Measurements from ENCODE around the gene OAS1. TPM values are rescaled to one million over a fixed set of nuclear protein-coding genes. Genes with fewer than 3 reads are reported as not detected.
"Not testable (repeated sequence)": the region's sequence is repeated elsewhere in the genome, so short reads cannot be mapped to it uniquely, and the experiment has no call there.

OAS1 gene
- total RNA-seq, 2 donors from 2014 or later = 17.8 to 85.9 TPM

DNA sequence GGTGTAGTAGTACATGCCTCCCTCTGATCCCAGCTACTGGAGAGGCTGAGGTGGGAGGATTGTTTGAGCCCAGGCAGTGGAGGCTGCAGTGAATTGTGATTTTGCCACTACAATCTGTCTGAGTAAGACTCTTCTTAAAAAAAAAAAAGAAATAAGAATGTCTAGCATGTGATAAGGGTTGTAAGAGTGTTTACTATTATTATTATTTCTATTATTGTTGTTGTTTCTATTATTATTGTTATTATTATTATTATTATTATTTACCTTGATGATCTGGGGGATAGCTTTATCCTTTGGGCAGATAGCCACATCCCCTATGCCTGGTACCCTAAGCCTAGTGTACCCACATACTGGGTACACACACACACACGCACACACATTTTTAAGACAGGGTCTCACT is 35.8 kb downstream of the OAS1 start:
- Mint-ChIP-seq H3K27ac (no peak overlapping the region), H3K9me3 (no peaks in the 10 kb centered on the region), H3K36me3 (peaks cover 11 to 42% of the 10 kb centered on the region in 2 donors)
- DNase-seq (ENCODE audit: low spot score in 2 of 2) (no peak), ATAC-seq (no peak)

DNA sequence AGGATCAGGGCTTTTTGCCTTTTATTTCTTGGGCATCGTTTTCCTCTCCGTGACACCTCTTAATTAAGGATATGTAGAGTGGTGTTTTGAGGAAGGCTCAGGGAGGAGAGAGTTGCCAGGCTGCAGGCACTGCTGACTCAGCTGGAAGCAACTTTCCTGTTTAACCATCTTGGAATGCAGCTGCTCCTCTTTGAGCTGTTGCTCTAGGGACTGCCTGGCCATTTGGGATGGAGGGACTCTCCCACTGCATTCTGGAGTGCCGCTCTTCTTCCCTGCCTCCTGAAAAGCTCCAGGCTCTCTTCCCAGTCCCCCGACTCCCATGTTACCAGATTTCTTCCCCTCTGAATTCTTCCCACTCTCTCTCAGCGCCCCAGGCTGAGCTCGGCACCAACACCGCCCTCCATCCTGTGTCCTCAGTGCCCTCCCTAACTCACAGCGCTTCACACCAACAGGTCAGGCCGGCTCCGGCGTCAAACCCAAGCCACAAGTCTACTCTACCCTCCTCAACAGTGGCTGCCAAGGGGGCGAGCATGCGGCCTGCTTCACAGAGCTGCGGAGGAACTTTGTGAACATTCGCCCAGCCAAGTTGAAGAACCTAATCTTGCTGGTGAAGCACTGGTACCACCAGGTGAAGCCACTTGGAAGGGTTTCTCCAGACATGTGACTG is 37.4 kb downstream of the OAS1 start:
- DNase-seq (ENCODE audit: low spot score in 2 of 2) (no peak), ATAC-seq (no peak)
- no peaks in the 10 kb centered on the region for H3K9me3 Mint-ChIP-seq
- peak overlapping the region in 1 of 2 donors; percentile 9 for H3K27ac Mint-ChIP-seq
- peaks cover 0 to 30% of the 10 kb centered on the region in 2 donors for H3K36me3 Mint-ChIP-seq

- no peaks in the 10 kb centered on the region for H3K9me3 Mint-ChIP-seq
- DNase-seq (ENCODE audit: low spot score in 2 of 2) (no peak), ATAC-seq (no peak)
- H3K36me3 Mint-ChIP-seq = peaks cover 5 to 35% of the 10 kb centered on the region in 2 donors
- no peak overlapping the region for H3K27ac Mint-ChIP-seq
These were observed 38.8 kb downstream of the OAS1 start for GRCh38 chr12:112945515-112945914.

GRCh38 chr12:112946236-112947000 is 39.7 kb downstream of the OAS1 start:
- Mint-ChIP-seq H3K27ac (no peak overlapping the region), H3K9me3 (no peaks in the 10 kb centered on the region), H3K36me3 (peaks cover 5 to 36% of the 10 kb centered on the region in 2 donors)
- DNase-seq (ENCODE audit: low spot score in 2 of 2) (no peak), ATAC-seq (no peak)

- Mint-ChIP-seq H3K36me3 (peaks cover 6 to 42% of the 10 kb centered on the region in 2 donors), H3K27ac (peak overlapping the region in 1 of 2 donors; percentile 22), H3K9me3 (no peaks in the 10 kb centered on the region)
- ATAC-seq (no peak), DNase-seq (ENCODE audit: low spot score in 2 of 2) (no peak)
These were observed 40.6 kb downstream of the OAS1 start for GRCh38 chr12:112947314-112947713.

GRCh38 chr12:112947761-112948160 is 41.0 kb downstream of the OAS1 start:
- ATAC-seq (no peak), DNase-seq (ENCODE audit: low spot score in 2 of 2) (no peak)
- Mint-ChIP-seq H3K27ac (no peak overlapping the region), H3K9me3 (no peaks in the 10 kb centered on the region), H3K36me3 (peaks cover 11 to 47% of the 10 kb centered on the region in 2 donors)

GRCh38 chr12:112948806-112949205 is 42.0 kb downstream of the OAS1 start:
- Mint-ChIP-seq H3K36me3 (peaks cover 17 to 53% of the 10 kb centered on the region in 2 donors), H3K27ac (no peak overlapping the region), H3K9me3 (no peaks in the 10 kb centered on the region)
- DNase-seq (ENCODE audit: low spot score in 2 of 2) = no peak
- no peak for ATAC-seq

DNA sequence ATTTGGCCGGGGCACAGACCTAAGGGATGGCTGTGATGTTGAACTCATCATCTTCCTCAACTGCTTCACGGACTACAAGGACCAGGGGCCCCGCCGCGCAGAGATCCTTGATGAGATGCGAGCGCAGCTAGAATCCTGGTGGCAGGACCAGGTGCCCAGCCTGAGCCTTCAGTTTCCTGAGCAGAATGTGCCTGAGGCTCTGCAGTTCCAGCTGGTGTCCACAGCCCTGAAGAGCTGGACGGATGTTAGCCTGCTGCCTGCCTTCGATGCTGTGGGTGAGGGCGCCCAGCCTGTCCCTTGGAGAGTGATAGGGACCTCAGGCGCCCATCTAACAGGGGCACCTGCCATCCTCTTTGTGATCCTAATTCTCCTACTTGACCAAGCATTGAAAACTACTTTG is 43.9 kb downstream of the OAS1 start:
- DNase-seq (ENCODE audit: low spot score in 2 of 2) (no peak), ATAC-seq (no peak)
- no peaks in the 10 kb centered on the region for H3K9me3 Mint-ChIP-seq
- H3K36me3 Mint-ChIP-seq = peaks cover 17 to 55% of the 10 kb centered on the region in 2 donors
- H3K27ac Mint-ChIP-seq = no peak overlapping the region

GRCh38 chr12:112957125-112957524 is 50.4 kb downstream of the OAS1 start:
- ATAC-seq; DNase-seq (ENCODE audit: low spot score in 2 of 2); H3K27ac Mint-ChIP-seq: not testable (repeated sequence)
- Mint-ChIP-seq H3K9me3 (peaks cover 7 to 21% of the 10 kb centered on the region in 2 donors), H3K36me3 (peaks cover 65 to 88% of the 10 kb centered on the region in 2 donors)

DNA sequence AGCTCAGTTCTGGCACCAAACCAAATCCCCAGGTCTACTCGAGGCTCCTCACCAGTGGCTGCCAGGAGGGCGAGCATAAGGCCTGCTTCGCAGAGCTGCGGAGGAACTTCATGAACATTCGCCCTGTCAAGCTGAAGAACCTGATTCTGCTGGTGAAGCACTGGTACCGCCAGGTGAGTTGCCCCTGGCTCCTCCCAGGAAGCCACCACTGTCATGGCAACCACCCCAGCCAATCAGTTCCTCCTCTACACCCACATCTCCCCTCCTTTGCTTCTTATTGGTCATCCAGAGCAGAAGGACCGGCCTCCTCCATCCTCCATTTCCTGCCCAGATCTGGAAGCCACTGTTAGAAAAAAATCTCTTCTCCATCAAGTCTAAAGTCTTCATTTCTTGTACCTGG is 54.3 kb downstream of the OAS1 start:
- H3K27ac Mint-ChIP-seq = no peak overlapping the region
- DNase-seq (ENCODE audit: low spot score in 2 of 2) (no peak), ATAC-seq (peak in 1 of 2 donors; percentile 38)
- H3K9me3 Mint-ChIP-seq = peaks cover 7 to 21% of the 10 kb centered on the region in 2 donors
- peaks cover 54 to 78% of the 10 kb centered on the region in 2 donors for H3K36me3 Mint-ChIP-seq

DNA sequence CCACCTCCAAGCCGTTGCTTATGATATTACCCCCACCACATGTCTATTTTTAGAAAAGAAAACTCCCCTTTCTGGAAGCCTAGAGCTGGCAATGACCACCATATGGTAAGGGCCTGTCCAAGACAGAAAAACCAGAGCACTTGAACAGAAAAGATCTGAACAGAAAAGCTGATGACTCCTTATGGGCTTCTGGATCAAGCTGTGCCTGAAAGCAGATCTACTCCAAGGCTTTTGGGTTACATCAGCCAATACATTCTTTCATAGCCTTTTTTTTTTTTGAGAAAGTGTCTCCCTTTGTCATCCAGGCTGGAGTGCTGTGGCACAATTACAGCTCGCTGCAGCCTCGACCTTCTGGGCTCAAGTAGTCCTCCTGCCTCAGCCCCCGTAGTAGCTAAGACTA is 54.8 kb downstream of the OAS1 start:
- Mint-ChIP-seq H3K36me3 (peaks cover 49 to 78% of the 10 kb centered on the region in 2 donors), H3K9me3 (peaks cover 7 to 21% of the 10 kb centered on the region in 2 donors), H3K27ac (no peak overlapping the region)
- no peak for ATAC-seq
- DNase-seq (ENCODE audit: low spot score in 2 of 2) = no peak

DNA sequence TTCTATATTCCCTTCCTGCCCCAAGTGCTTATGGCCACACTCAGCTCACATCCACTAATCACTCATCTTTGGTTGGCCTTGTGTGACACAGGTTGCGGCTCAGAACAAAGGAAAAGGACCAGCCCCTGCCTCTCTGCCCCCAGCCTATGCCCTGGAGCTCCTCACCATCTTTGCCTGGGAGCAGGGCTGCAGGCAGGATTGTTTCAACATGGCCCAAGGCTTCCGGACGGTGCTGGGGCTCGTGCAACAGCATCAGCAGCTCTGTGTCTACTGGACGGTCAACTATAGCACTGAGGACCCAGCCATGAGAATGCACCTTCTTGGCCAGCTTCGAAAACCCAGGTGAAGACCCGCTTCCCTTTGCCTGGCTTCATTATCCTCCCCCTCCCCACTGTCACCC is 55.8 kb downstream of the OAS1 start:
- peaks cover 4 to 21% of the 10 kb centered on the region in 2 donors for H3K9me3 Mint-ChIP-seq
- H3K36me3 Mint-ChIP-seq = peaks cover 40 to 71% of the 10 kb centered on the region in 2 donors
- ATAC-seq (no peak), DNase-seq (ENCODE audit: low spot score in 2 of 2) (no peak)
- H3K27ac Mint-ChIP-seq = no peak overlapping the region

- ATAC-seq = no peak
- Mint-ChIP-seq H3K36me3 (peaks cover 33 to 68% of the 10 kb centered on the region in 2 donors), H3K9me3 (peaks cover 4 to 15% of the 10 kb centered on the region in 2 donors), H3K27ac (no peak overlapping the region)
- DNase-seq (ENCODE audit: low spot score in 2 of 2) = no peak
These were observed 56.6 kb downstream of the OAS1 start for GRCh38 chr12:112963227-112963861.

GRCh38 chr12:112964067-112964670 is 57.4 kb downstream of the OAS1 start:
- Mint-ChIP-seq H3K36me3 (peaks cover 28 to 68% of the 10 kb centered on the region in 2 donors), H3K9me3 (peaks cover 4 to 15% of the 10 kb centered on the region in 2 donors), H3K27ac (no peak overlapping the region)
- DNase-seq (ENCODE audit: low spot score in 2 of 2) = no peak
- no peak for ATAC-seq

GRCh38 chr12:112964915-112965314 is 58.2 kb downstream of the OAS1 start:
- peaks cover 4 to 8% of the 10 kb centered on the region in 2 donors for H3K9me3 Mint-ChIP-seq
- peaks cover 27 to 68% of the 10 kb centered on the region in 2 donors for H3K36me3 Mint-ChIP-seq
- ATAC-seq (no peak), DNase-seq (ENCODE audit: low spot score in 2 of 2) (no peak)
- H3K27ac Mint-ChIP-seq = no peak overlapping the region

DNA sequence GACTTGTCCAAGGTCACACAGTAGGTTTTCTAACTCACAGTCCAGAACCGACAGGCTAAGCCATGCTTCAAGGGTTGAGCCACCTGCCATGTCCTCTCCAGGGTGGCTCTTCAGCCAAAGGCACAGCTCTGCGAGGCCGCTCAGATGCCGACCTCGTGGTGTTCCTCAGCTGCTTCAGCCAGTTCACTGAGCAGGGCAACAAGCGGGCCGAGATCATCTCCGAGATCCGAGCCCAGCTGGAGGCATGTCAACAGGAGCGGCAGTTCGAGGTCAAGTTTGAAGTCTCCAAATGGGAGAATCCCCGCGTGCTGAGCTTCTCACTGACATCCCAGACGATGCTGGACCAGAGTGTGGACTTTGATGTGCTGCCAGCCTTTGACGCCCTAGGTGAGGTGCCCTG is 58.9 kb downstream of the OAS1 start:
- no peak for ATAC-seq
- Mint-ChIP-seq H3K36me3 (peaks cover 24 to 68% of the 10 kb centered on the region in 2 donors), H3K9me3 (peaks cover 4 to 7% of the 10 kb centered on the region in 2 donors), H3K27ac (no peak overlapping the region)
- DNase-seq (ENCODE audit: low spot score in 2 of 2) = no peak

DNA sequence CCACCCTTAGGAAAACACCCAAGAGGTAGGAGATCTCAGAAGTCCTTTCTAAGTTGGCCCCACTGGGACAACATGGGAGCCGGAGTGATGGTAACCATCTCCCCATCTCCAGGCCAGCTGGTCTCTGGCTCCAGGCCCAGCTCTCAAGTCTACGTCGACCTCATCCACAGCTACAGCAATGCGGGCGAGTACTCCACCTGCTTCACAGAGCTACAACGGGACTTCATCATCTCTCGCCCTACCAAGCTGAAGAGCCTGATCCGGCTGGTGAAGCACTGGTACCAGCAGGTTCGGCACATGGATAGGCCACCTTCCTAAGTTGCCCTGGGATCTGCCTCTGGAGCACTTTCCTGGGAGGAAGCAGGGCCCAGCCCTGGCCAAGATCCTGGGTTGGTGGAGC is 60.5 kb downstream of the OAS1 start:
- Mint-ChIP-seq H3K36me3 (peaks cover 9 to 58% of the 10 kb centered on the region in 2 donors), H3K27ac (no peak overlapping the region), H3K9me3 (no peaks in the 10 kb centered on the region)
- ATAC-seq (no peak), DNase-seq (ENCODE audit: low spot score in 2 of 2) (no peak)

Data from activated naive CD4-positive, alpha-beta T cell treated with anti-CD3 and anti-CD28 coated beads, Interleukin-2, amount 50 U/mL, for 72 hours (primary cell).